A549 (cell line): ENCODE results near the gene CLDN1.

Experiments used
- CTCF ChIP-seq: fragments of >200 bp; sonication (Bioruptor Twin); formaldehyde crosslinking; IDR thresholded peaks from 3 replicates; pipeline ENCODE4 v1.5.1; 2016
- EP300 ChIP-seq, 2 experiments: fragments of >200 bp; sonication (Bioruptor Twin); formaldehyde crosslinking; IDR thresholded peaks; 2 replicates in 1 of 2; 3 replicates in 1 of 2; pipeline ENCODE4 v1.6.1; 2016 to 2017
- KDM1A ChIP-seq: fragments of 200-600 bp; sonication (generic); IDR thresholded peaks from 2 replicates; pipeline ENCODE4 v1.6.1; 2016; ENCODE audit warnings: low read depth, mild to moderate bottlenecking
- KDM5A ChIP-seq: fragments of 200-600 bp; sonication (generic); IDR thresholded peaks from 2 replicates; pipeline ENCODE4 v1.6.1; 2016; ENCODE audit warnings: antibody characterized with exemption, mild to moderate bottlenecking
- MAX ChIP-seq: IDR thresholded peaks from 2 replicates; pipeline ENCODE4 v1.6.1; 2012
- RNF2 ChIP-seq: fragments of 200-600 bp; sonication (generic); IDR thresholded peaks from 2 replicates; pipeline ENCODE4 v1.6.1; 2016; ENCODE audit warnings: low read depth, mild to moderate bottlenecking, antibody characterized with exemption, moderate library complexity, borderline replicate concordance

GRCh38 chr3:190361791-190362190 lies 39.5 kb upstream of the CLDN1 start:
- TF ChIP-seq EP300 (IDR thresholded peaks at IDR 0.05) (no peak), KDM5A (no peak), MAX (no peak), KDM1A (no peak), CTCF (no peak), RNF2 (no peak)
